ENCODE data around the gene CARD9.
"Not testable (repeated sequence)": the region's sequence is repeated elsewhere in the genome, so short reads cannot be mapped to it uniquely, and the experiment has no call there.

The CARD9 gene

GRCh38 chr9:136353088-136353487 lies 20.4 kb downstream of the CARD9 start:
- ChIA-PET CTCF (interaction anchor here (0.8 to 5.9 kb wide), 2 partner anchors 11 to 40 kb away, joined by 3 to 32 read pairs; partner anchors contain the start of gene DNLZ), POLR2A (interaction anchor here (0.5 to 1.9 kb wide), 2 partner anchors 10 to 14 kb away, joined by 3 to 15 read pairs; partner anchors contain the start of gene DNLZ)
- H3K4me3 ChIP-seq (ENCODE audit: low read depth, low read length): no peak overlapping the region
- no peak for DNase-seq (ENCODE audit: low read depth, low spot score)
- TF ChIP-seq CTCF (IDR thresholded peaks at IDR 0.05; ENCODE audit: insufficient read depth, low read length, missing control alignments): no peak

- POLR2A ChIA-PET: interaction anchor here (0.5 kb wide), 1 partner anchor 14 kb away, joined by 3 read pairs; no protein-coding TSS in a partner anchor
Measured at GRCh38 chr9:136352682-136353081, 20.8 kb downstream of the CARD9 start.

GRCh38 chr9:136351868-136352267 lies 21.6 kb downstream of the CARD9 start:
- H3K4me3 ChIP-seq (ENCODE audit: low read depth, low read length); POLR2A ChIA-PET; DNase-seq (ENCODE audit: low read depth, low spot score): not testable (repeated sequence)
- CTCF ChIA-PET: interaction anchor here (5.9 kb wide), 1 partner anchor 13 kb away, joined by 32 read pairs; the partner anchor contains the start of gene DNLZ

More at GRCh38 chr9:136352682-136353081, 20.8 kb downstream of the CARD9 start:
- no peak for TF ChIP-seq CTCF (IDR thresholded peaks at IDR 0.05; ENCODE audit: insufficient read depth, low read length, missing control alignments)
- H3K4me3 ChIP-seq (ENCODE audit: low read depth, low read length): no peak overlapping the region
- no peak for DNase-seq (ENCODE audit: low read depth, low spot score)
- CTCF ChIA-PET: interaction anchor here (0.8 to 5.9 kb wide), 2 partner anchors 12 to 40 kb away, joined by 3 to 32 read pairs; partner anchors contain the start of gene DNLZ

- ChIA-PET CTCF (interaction anchor here (1.0 to 5.9 kb wide), 3 partner anchors 12 to 40 kb away, joined by 4 to 32 read pairs (median 5); partner anchors contain the start of gene DNLZ), POLR2A (no interaction called here)
- H3K4me3 ChIP-seq (ENCODE audit: low read depth, low read length): no peak overlapping the region
- no peak for DNase-seq (ENCODE audit: low read depth, low spot score)
- no peak for TF ChIP-seq CTCF (IDR thresholded peaks at IDR 0.05; ENCODE audit: insufficient read depth, low read length, missing control alignments)
Measured at GRCh38 chr9:136351252-136351800, 22.1 kb downstream of the CARD9 start.

- ChIA-PET POLR2A (no interaction called here), CTCF (interaction anchor here (0.6 kb wide), 1 partner anchor 10 kb away, joined by 3 read pairs; no protein-coding TSS in a partner anchor)
- TF ChIP-seq CTCF (IDR thresholded peaks at IDR 0.05; ENCODE audit: insufficient read depth, low read length, missing control alignments): no peak
- H3K4me3 ChIP-seq (ENCODE audit: low read depth, low read length): no peak overlapping the region
- DNase-seq (ENCODE audit: low read depth, low spot score): no peak
Measured at GRCh38 chr9:136349546-136349945, 23.9 kb downstream of the CARD9 start.

GRCh38 chr9:136348691-136349090 lies 24.8 kb downstream of the CARD9 start:
- no peak for TF ChIP-seq CTCF (IDR thresholded peaks at IDR 0.05; ENCODE audit: insufficient read depth, low read length, missing control alignments)
- no peak for DNase-seq (ENCODE audit: low read depth, low spot score)
- no peak overlapping the region for H3K4me3 ChIP-seq (ENCODE audit: low read depth, low read length)
- POLR2A ChIA-PET: no interaction called here
- CTCF ChIA-PET: interaction anchor here (1.1 to 1.5 kb wide), 2 partner anchors 10 to 36 kb away, joined by 3 to 4 read pairs; no protein-coding TSS in a partner anchor
